ENCODE measurements around the gene PTPRT.

PTPRT gene

DNA sequence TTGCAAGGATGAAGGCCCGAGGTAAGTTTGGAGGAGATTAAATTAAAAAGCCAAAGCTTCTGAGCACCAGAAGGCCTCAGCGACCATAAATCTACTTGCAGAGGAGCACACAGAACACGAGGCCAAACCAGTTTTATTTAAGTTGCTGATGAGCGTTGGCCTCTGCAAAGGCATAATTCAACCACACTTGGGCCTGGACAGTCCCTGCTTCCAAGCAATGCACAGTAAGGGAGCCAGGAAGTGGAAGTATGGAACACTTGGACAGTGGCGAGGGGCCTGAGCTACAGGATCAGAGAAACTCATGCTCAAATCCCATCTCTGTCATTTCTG is 92.8 kb downstream of the PTPRT start:
- FAIRE-seq, result no peak

DNA sequence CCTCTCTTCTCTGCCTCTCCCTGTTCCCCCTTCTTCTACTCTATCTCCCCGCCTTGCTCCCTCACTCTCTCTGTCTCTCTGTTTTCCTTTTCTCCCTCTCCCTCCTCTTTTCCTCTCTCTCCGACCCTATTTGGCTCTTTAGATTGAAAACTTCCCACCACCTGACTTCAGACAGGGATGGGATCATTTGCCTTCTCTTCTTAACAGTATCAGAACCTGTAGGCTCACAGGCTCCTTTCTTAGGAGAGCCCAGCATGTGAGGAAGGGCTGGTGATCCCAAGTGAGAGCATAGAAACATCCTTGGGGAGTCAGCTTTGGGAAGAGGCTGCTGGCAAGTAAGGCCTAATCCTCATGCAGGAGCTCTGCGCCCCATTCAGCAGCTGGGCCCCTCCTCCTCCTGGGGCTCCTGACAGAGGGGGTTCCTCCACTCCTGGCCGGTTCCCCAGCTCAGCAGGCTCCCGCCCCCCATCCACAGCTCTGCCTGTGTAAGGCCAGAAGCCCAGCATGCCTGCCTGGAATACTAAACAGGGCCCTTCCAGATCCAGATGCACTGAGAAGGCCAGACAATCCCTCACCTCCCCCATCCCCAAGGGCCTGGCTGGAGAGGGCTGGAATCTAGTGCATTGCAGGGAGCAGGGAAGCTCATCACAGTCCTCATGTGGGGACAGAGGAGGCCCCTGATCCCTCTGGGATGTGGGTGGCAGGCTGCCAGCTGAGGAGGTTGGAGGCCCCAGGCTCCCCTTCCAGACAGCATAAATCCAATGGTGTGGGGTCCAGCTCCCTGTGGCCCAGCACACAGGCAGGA is 93.4 kb downstream of the PTPRT start:
- no peak for FAIRE-seq

DNA sequence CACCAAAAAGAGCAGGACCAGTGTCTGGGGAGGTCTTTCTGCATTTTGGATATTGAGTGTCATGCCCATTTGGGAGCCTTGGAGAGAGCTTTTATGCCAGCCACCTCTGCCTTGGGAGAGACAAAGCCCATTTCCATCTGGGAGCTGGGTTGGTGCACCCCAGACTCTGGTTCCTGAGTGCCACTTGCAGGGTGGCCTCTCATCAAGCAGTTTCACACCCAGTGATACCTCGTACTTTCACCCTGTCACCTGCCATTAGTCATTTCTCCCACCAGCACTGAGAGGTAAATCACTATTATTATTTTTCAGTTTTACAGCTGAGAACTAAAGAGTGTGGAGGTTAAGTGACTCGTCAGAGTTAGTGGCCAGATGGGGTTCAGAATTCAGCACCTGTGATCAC is 94.7 kb downstream of the PTPRT start:
- FAIRE-seq, result no peak

DNA sequence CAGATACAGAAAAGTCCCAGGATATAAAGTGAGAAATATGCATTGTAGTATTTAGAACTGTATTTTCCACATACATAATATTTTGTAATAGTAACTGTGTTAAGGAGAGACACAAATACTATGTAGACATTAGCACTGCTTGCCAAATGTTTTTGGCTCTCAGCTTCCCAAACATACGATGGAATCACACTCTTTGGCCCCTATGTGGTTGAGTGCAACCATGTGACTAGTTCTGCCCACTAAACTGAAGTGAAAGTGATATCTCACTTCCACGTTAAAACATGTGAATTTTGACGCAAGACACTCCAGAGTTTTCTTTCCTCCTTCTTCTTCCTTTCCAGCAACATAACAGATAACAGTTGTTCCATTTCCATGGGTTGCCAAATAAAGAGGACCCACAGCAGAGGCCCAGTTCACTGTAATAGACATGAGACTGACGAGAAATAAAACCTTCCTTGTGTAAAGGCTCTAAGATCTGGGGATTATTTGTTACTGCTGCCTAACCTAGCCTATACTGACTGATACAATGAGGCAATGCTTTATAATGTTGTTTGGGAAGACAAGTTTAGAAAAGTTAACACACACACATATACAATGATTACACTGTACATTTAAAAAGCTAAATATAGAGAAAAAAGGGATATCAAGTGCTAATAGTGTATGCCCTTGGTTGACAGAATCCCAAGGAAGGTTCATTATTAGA is 97.2 kb downstream of the PTPRT start:
- FAIRE-seq, result no peak

DNA sequence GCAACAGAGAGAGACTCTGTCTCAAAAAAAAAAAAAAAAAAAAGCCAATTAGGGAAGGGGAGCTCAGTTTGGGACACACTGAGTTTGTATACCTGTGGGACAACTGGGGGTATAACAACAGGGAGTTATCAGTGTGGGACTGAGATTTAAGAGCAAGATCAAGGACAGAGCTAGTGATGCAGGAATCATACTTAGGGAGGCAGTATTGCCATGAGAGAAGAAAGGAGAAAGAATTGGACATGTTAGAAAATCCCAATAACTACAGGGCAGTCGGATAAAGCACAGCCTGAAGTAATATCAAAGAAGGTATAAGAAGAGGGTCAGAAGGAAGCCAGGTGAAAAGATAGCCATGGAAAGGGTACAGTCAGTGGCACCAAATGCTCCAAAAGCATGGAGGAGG is 121.2 kb downstream of the PTPRT start:
- FAIRE-seq, result no peak

DNA sequence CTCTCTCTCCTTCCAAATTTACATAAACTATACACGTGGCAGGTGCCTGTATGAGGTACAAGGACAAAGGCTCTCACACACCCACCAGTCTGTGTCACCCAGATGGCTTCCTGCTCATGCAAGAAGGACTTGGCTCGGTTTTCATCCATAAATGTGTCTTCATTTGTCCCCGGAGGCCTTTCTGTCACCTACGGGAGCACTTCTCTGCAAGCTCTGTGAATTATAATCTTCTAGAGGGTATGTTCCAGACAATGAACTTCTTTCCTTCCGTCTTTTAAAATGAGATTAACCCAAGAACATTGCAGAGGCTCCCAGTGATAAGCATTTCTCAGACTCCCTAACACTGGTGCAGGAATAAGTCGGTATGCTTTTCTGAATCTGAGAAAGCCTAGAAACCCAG is 123.6 kb downstream of the PTPRT start:
- FAIRE-seq, result no peak

DNA sequence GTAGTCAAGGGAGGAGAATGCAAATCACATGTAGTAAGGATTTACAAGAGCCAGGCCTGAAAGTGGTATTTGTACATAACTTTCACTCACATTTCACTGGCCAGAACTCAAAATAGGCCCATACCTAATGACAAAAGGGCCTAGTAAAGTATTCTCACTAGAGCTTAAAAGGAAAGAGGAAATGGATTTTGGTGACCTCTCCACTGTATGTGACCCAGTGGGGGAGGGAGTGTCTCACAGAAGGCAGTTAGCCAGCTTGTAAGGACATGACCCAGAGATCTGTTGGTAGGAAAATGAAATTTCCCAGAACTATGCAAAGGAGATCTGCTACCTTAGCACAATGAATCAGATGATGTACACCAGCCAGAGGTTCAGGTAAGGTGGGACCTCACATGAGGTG is 124.4 kb downstream of the PTPRT start:
- FAIRE-seq, result no peak

DNA sequence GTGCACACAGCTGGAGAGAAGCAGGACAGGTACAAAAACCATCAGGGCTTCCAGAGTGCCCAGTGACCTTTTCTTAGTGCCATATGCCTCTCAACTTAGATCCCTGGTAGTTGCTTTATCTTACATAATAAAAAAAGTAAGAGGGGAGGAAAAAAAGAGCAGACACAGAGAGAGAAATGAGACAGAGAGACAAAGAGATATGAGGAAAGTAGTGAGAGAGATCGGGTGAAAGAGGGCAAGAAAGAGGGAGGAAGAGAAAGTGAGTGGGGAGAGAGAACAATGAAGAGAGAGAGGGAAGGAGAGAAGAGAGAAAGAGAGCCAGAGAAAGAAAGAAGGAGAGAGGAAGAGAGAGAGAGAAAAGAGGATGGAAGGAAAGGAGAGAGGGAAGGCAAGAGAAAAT is 131.6 kb downstream of the PTPRT start:
- FAIRE-seq, result no peak

DNA sequence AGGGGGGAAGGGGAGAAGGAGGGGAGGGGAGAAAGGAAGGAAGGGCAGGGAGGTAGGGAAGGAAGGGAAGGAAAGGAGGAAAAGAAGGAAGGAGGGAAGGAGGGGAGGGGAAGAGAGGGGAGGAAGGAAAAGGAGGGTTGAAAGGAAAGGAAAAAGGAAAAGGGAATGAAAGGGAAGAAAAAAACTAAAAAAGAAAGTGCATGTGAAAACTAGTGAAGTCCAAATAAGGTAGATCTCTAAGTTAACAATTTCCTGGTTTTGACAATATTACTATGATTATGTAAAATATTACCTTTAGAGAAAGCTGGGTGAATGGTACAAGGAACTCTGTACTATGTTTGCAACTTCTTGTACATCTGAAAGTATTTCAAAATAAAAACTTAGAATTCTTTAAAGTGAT is 132.4 kb downstream of the PTPRT start:
- FAIRE-seq, result no peak

DNA sequence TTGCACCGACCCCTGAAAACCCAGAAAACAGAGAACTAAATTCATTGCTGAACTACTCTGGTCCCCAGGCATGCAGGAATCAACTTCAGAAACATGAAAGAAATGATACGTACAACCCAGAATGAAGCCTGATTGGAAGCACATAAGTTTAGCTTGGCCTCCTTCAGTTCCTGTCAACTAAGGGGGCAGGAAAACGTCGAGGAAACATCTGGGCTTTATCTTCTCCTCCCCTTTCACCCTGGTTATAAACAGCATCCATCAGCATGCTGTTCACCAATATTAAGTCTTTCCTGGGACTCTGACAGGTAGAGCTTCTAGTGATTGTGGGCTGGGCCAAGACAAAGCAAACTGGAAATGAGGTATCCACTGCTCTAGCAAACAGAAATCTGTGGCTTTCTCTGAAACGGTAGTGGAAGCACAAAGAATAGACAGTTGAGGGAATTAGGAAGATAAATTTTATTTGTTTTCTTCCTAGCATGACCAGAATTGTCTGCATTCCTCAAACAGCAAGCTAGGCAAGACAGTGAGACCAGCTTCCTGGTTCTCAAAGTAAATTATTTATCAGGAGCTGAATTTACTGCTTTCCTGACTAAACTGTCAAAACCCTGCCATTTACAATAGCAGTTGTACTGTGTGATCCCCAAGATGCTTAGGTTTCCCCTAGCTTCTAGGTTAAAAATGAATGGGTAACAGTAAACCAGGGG is 134.4 kb downstream of the PTPRT start:
- no peak for FAIRE-seq

DNA sequence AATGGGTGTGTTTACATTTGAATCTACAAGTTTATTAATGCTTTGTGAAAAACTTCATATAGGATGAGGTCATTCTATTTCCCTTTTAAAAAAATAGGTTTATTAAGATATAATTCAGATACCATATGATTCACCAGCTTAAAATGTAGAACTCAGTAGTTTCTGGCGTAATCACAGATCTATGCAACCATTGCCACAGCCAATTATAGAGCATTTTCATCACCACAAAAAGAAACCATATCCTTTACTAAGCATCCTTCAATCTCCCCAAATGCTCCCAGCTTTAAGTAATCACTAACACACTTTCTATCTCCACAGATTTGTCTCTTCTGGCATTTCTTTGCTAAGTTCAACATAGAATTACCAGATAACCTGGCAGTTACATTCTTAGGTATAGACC is 137.2 kb downstream of the PTPRT start:
- FAIRE-seq, result no peak

DNA sequence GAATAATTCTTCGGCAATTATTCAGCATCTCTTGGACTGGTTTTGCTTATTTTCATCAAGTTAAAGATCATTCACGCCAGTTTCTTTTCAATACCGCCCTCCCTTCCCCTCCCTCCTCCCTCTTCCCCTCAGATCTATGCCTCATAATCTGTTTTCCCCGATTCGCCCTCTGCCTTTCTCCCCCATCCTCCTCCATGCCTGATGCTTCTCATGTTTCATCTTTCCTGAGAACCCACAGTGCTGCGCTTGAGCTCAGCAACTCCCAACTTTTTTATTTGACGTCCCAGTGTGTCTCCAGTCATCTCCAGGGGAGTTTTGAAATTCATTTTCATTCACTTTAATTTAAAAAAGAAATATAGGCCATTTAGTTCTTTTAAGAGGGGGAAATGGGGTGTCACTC is 142.7 kb downstream of the PTPRT start:
- no peak for FAIRE-seq

DNA sequence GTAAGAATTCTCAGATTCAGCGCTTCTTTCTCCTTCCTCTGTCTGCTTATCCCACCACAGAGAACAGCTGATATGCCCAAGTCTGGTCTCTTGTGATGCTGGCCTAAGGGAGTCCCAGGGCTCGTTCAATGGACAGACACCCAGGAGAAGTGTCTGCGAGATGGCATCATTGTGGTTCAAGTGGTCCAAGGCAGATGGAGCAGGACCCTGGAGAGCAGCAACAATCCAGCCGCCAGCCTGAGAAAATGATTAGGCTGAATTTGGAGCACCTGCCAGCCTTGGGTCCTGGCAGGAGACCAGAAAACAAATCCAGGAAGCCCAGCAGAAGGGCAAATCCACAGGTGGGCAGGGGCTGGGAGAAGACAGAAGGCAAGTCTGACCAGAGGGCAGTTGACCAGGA is 145.8 kb downstream of the PTPRT start:
- FAIRE-seq, result no peak

DNA sequence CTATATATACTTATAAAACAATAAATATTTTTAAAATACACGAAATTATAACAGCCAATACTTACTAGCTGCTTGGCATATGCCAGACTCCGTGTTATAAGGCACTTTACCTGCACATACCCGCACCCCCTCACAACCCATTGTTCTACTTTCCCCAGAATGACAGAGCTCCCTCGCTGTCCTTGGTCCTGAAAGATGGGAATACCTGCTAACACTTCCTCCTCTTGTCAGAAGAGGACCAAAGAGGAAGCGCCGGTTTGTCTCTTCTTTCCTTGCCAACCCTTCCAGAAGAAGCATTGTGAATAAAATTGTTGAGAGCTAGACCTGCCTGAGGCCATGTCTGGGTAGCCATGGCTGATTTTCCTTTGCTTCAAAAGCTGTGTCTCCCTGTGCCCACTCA is 149.3 kb downstream of the PTPRT start:
- no peak for FAIRE-seq

DNA sequence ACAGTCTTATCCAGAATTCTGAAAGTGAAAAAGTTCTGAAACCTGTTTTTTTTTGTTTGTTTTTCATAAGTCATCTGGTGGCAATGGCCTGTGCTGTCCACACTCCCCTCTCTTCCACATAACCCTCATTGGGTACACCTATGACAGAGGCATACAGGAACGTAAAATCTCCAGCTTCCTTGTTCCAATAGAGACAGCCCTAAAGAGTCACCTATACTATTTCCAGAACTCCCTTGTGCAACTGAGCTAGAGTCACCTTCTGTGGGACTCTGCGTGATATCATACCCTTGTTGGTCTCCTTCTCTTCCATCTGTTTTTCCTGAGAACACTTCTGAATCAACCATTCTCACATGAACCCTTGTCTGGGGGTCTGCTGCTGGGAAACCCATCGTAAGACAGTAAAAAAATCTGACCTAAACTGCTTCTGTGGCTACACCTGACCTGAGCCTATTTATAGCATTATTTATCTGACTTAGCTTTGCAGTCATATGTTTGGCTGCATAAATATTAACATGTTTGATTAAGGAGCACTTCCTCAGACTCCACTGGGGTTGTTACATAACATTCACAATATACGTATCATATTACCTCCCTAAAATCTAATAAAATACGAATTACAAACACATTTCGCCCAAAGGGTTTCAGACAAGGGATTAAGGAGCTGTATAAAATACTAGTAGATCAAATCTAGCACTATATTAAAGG is 151.9 kb downstream of the PTPRT start:
- FAIRE-seq, result no peak

DNA sequence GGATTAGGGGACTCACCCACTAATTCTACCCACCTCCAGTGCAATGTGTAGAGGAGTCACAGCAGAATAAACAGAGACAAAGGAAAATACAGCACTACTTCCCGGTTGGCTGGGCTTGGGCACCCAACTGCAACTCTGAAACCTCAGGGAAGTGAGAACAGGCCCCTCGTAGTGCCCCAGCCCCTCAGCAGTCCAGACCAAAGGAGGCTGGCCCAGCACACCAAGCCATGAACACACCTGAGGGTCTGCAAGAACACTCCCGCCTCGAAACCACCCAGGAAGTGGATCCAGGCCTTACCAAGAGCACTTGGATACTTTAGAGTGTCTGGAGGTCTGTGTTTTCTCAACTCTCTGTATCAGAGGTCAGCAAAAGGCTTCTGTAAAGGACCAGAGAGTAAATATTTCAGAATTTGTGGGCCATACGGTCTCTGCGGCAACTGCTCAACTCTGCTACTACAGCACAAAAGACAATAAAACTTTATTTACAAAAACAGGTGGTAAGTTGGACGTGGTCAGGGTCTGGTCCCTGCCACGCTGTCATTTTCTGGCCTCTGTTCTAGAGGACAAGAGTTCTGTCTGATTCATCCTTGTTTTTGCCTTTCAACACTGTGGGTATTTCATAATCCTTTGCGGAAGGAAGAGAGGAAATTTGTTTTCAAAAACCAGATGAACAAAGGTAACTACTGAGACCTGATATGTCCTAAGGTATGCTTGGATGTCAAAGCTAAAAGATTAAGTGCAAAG is 154.6 kb downstream of the PTPRT start:
- FAIRE-seq, result no peak

DNA sequence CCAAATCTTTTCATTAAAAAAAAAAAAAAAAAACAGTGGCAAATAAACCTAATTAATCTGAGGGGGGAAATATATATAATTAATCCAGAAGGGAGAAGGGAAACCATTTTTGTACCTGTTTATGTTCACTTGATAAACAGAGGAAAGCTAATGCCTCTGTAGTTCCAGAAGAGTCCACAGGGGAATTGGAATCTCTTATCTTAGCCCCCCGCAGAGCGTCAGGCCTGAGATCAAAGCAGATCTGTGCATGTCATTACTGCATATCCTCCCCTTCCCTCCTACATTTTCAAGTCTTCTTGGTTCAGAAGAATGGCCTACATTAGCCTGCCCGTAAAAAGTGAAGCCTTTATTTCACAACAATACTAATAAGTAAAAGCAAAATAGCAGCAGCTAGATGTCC is 157.2 kb downstream of the PTPRT start:
- FAIRE-seq, result no peak

DNA sequence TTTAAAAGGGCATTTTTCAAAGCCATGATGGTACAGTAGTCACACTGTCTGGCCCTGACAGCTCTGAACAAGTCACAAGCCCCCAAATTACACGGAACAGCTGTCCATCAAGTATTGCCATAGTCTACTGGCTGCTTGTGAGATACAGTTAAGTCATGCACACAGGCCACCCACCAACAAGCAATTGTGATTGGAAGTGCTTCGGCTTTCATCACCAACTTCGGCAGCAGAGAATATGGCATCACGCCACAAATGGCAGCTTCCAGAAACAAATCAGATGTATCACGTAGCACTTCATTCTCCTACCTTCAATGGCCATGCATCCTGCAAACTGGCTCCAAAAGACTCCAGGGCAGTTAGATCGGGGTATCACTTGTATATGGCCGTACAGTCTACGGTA is 160.5 kb downstream of the PTPRT start:
- FAIRE-seq, result no peak

DNA sequence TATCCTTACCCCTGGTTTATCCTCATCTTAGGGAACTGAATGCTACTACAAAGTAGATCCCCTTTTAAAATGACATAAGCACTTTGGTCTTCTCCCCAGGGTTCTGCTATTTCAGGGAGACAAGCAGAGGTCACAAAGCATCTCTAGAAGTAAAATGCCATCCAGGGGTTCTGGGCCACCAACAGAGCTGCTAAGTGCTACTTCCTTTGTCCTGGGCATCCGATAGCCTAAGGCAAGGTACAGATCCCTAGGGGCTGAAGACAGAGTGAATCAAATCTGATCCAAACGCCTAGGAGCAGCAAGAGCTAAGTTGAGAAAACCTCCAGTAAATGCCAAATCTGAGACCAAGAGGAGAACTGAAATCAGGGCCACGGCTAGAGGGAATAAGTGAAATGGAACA is 161.2 kb downstream of the PTPRT start:
- no peak for FAIRE-seq

DNA sequence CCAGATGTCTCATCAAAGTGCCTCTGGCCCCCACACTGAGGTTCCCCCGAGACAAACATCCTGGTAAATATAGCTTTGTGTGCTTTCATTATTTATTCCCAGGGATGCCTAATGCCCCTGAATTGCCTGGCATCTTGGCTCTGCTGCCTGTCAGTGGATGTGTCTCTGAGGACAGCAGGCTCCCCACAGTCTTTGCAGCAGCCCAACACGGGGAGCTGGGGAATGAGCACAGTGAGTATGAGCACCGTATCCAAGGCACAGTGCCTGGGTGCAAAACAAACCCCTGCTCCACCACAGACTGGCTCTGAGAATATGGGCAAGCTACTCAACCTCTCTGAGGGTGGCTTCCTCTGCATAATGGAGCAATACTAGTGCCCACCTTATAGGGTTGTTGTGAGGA is 165.9 kb downstream of the PTPRT start:
- FAIRE-seq, result no peak

DNA sequence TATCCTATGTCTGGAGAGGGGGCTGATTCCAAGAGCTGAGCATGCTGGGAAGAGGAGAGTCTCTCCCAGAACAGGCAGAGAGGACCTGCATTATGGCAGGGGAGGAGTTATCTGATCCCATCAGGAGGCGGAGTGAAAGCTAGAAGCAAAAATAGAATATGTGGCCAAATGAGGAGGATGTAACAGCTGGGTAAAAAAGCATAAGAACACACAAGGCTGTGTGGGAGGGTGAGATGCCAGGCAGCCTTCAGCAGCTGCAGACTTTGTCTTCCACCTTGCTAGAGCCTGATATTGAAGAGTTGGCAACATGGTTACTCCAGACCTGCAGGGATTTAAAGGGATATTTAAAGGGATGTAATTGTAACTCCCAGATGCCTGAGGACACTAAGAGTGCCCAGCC is 167.1 kb downstream of the PTPRT start:
- no peak for FAIRE-seq

DNA sequence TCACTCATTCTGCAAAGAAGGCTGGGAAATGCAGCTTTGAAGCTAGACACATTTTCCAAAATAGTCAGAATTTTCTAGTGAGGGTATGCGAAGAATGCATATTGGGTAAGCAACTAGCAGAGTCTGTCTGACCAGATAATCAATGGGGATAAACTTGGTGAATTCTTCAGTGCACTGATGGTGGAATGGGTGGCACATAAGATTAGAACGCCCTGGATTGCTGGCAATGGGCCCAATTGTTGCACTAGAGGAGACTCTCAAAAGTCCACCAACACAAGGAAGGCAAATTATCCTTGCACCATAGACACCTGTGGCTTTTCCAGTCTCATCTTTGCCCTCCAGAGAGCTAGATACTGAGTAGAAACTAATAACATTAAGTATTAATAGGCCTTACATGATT is 167.6 kb downstream of the PTPRT start:
- no peak for FAIRE-seq

All from colon (tissue), 2 donors.